NK-92 (cell line): ENCODE data around the gene AP3D1.
"Not testable (repeated sequence)": the region's sequence is repeated elsewhere in the genome, so short reads cannot be mapped to it uniquely, and the experiment has no call there.

Experiments
- DNase-seq: peaks from one replicate; lab custom pipeline; 2025; ENCODE audit not compliant: unreplicated experiment; lab: John Stamatoyannopoulos, UW

Gene AP3D1

DNA sequence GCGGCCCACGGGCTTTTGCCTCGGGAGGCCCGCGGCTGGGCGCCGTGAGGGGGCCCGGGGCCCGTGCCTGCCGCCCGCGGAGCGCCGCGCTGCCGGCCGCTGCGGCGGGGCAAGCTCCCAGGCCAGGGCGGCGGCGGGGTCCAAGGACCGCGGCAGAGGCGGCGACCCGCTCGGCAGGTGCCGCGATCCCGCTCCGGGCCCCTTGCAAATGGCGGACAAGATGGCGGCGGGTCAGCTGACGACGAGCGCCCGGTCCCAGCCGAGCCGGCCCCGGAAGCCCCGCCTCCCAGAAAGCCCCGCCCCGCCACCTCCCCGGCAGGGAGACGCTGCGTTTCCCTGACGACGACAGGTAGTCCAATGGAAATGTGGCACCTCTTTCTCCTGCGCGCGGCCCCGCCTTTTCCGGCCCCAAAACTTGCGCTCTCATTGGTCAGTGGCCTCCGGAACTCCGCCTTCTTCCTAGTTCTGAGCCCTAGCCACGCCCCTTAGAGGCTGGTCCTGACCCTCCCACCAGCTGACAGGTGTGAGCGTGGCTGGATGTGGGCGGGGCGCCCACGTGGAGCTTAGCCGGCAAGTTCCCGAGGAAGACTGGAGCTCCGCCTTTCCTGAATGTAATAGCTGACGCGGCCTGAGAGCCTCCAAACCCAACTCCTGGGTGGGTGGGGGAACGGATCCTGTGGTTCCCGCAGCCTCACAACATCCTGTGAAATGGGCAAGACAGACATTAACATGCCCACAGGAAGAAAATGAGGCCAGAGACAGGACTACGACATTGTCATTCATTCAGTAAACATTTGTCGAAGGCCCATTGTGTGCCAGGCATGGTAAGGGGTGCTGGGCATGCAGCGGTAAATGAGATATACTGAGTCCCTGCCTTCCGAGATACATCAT is at the start of gene AP3D1:
Gene AP3D1 (minus strand): TSS at position 228 of the 891 bp plus-strand sequence. CDS start 232 bp downstream, outside the sequence.
- DNase-seq: peak; percentile 97

DNA sequence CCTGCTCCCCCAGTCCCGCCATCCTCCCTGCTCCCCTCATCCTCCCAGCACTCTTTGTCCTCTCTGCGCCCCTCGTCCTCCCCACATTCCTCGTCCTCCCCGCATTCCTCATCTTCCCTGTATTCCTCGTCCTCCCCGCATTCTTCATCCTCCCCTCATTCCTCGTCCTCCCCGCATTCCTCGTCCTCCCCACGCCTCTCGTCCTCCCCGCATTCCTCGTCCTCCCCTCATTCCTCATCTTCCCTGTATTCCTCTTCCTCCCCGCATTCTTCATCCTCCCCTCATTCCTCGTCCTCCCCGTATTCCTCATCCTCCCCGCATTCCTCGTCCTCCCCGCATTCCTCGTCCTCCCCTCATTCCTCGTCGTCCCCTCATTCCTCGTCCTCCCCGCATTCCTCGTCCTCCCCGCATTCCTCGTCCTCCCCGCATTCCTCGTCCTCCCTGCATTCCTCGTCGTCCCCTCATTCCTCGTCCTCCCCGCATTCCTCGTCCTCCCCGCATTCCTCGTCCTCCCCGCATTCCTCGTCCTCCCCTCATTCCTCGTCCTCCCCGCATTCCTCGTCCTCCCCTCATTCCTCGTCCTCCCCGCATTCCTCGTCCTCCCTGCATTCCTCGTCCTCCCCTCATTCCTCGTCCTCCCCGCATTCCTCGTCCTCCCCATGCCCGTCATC is 49.4 kb upstream of the AP3D1 start:
- DNase-seq: not testable (repeated sequence)

DNA sequence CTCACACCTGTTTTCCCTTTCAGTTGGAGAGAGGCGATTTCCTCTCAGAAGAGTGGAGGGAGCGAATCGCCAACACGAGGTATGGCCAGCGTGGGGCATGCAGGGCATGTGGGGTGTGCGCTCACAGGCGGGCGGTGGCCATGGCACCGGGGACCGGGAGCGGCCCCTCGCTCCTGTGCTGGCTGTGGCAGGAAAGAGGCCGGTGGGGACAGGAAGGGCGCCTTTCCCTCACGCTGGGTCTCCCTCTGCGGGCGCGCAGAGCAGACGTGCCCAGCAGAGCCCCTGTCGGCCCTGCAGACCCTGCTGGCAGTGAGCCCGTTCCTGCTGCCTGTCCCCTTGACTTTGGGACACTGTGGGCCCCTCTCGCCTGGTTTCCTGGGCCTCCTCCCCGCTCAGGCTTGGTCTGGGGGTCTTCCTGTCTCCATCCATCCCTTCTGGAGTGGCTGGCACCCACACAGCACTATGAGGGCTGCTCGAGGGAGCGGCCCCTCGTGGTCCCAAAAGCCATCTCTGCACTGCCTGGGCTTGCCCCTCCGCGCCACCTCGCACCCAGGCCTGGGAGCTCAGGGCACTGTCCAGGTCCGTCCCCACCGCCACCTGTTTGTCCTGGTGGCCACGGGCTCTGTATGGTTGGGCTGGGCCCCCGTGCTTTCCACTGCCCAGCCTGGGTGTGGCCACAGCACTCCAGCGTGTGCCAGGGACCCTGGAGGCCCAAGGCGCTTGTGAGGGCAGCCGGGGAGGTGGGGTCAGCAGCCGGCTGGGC is 48.7 kb upstream of the AP3D1 start:
- DNase-seq: no peak

DNA sequence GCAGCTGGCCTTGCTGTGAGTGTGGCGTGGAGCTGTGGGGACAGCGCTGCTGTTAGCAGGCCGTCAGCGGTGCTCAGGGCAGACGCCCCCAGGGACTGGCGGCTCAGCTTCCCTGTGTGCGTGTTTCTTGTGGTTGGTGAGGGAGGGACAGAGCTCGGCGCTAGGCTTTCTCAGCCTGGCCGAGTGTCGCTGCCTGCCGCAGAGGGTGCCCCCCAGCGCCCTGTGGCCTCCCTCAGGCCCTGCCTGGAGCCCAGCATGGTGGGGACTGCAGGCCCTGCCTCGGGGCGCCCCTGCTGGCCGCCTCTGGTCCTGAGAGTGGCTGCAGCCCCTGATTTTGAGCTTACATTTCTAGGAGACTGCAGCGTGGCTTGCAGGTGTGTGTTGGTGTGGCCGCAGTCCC is 47.8 kb upstream of the AP3D1 start:
- DNase-seq: no peak

DNA sequence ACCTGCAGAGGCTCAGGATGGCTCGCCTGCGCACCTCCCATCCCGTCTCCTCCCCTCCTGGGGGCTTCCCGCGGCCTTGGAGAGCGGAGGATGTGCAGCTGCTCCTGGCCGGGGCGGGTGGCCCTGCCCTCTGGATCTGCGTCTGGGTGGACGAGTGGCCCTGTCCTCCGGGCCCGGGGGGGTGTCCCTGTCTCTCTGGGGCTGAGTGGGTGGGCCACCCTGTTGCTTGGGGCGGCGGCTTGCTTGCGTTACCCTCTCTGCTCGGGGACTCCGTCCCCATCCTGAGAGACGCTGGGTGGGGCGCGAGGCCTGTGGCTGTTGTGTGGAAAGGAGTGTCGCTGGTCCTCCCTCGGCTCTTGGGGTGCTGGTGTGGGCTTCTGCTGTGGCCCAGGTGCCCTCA is 47.0 kb upstream of the AP3D1 start:
- no peak for DNase-seq

DNA sequence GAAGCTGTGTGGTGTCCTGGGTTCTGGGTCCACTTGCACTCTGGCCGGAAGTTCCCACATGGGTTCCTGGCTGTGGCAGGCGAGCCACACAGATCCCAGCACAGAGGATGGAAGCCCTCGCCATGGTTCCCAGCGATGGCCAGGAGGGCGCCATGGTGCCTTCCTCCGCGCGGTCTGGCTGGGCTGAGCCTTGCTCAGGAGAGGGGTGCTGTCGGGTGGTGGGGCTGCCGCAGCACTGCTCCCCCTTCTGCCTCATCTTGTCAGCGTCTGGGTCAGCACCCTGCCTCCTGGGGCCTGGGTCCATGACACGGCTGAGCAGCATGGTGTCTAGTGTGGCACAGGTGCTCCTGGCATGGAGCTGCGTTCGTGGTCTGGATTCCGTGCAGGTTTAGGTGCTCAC is 45.9 kb upstream of the AP3D1 start:
- DNase-seq: no peak

DNA sequence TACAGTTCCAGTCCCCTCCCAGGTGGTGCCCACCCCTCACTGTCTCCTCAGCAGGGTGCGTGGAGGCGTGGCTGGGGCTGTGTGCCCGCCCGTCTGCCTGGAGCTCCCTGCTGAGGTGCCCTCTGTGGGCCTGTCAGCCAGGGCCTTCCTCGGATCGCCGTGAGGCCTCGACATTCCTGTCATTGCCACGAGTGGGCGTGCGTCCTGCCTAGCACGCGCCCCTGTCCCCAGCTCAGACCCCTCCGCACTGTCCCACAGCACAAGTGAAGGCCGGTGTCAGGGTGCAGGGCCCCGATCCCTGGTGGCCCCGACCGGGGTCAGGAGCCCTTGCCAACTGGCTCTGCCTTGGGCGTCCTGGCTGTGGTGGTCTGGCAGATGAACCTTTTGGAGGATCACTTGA is 44.5 kb upstream of the AP3D1 start:
- no peak for DNase-seq

DNA sequence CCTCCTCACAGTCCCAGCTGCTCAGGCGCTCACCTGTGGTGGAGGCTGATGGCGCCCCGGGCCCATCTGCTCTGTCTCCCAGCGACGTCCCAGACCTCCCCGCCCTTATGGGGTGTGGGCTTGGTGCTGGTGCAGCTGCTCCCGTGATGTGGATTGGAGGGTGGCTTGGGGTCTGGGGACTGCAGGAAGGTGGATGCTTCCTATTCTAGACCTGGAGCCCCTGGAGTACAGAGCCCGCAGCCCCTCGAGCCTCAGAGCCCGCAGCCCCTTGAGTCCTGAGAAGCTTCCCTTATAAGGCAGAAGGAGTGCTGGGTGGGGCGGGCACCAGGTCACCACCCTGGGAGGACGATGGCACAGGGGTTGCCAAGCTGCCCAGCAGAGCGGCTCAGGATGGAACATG is 44.0 kb upstream of the AP3D1 start:
- no peak for DNase-seq

DNA sequence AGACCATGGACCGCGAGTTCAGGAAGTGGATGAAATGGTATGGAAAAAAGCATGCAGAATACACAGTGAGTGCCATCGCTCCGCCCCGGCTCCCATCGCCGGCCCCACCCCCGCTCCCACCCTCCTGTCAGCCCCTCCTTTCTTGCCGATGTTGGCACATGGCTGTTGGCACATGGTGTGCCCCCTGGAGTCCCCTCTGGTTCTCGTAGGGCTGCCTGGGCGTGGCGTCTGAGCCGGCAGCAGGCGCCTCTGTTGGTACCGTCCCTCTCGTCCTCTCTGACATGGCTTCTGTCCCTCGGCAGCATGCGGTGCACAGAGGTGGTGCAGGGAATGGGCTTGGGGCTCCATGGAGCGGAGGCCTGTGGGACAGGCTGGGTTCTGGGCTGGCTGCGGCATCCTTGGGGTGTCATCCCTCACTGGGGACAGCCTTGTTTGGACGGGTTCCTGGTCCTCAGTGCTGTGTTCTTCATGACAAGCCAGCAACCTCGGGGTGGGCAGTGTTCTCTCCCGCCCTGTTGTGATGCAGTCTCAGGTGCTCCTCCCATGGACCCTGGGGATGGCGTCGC is 43.2 kb upstream of the AP3D1 start:
- DNase-seq: no peak

DNA sequence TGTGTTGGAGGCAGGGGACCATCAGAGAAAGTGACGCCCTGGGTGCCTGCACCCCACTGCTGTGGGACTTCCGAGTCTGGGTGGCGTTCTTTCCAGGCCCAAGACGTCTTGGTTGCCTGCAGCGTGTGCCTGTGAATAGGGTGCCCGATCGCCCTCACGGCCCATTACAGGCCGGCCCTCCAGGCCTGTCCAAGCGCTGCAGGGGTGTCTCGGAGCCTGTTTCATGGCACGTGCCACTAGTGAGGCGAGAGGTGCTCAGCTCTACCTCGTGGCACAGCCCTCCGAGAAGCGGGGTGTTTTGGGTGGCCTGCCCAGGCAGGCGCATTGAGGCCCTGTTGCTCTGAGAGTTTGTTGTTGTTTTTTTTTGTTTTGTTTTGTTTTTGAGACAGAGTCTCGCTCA is 42.4 kb upstream of the AP3D1 start:
- no peak for DNase-seq

DNA sequence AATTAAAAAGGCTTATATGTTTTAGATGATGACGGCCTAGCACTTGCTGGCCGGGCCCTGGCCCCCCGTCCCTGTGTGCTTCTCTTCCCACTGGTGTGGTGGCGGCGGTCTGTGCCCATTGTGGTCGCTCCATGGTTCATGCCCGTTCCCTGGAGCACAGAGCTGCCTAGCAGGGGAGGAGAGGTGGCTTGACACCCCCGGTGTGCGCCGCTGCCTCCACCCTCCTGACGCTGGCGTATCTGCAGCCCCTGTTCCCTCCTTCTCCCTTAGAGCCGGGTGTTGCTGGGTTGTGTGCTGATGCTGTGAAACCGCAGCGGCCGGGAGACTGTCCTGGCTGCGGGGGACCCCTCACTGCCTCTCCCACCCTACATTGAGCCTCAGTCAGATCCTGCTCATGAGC is 41.5 kb upstream of the AP3D1 start:
- DNase-seq: no peak

DNA sequence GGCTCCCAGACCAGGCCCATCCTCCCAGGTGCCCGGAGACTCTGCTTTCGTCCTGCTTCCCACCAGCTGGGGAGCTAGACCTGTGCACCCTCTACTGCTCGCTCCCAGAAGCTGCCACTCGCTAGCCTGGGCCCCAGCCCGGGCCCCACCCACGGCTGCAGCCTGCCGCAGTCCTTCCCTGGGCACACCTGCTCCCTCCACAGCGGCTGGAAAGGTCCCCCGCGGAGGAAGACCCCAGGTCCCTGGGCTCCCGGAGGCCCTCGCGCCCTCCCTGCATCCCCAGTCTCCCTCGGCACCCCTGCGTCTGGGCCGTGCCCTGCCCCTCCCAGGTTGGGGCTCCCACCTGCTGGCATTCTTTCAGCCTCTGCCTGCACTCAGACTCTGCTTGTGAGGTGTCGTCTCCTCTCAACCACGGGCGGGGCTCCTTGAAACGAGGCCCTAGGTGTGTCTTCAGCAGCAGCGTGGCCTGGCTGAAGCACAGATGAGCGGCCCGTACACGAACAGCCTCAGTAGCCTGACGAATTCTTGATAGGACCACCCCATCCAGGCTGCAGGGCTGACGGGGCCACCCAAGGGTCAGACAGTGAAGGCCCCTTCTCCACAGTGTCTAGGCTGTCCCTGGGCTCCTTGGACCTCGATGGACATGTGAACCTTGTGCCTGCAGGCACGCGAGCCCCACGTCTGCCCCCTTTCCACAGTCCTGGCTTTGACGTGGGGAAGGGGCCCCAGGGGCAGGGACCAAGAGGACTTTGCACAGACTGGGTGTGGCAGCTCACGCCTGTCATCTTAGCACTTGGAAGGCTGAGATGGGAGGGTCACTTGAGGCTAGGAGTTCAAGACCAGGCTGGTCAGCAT is 40.3 kb upstream of the AP3D1 start:
- DNase-seq: no peak

DNA sequence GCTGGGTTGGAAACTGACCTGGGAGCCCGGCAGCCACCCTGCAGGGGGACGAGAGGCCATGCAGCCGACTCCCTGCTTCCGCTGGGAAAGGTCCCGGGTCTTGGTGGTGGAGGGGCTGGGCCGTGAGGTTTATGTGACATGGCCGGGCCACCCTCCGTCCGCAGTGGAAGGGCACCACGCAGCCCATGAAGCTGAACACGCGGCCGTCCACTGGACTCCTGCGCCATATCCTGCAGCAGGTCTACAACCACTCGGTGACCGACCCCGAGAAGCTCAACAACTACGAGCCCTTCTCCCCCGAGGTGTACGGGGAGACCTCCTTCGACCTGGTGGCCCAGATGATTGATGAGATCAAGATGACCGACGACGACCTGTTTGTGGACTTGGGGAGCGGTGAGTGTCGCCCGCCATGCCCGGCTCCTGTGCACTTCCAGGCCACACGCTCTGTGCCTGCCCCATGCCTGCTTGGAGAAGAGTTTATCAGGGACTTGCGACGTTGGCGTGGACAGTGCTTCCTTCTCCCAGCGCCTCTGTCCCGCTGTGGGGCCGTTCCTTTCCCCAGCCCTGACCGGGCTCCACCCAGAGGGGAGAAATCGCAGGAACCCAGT is 39.6 kb upstream of the AP3D1 start:
- no peak for DNase-seq

DNA sequence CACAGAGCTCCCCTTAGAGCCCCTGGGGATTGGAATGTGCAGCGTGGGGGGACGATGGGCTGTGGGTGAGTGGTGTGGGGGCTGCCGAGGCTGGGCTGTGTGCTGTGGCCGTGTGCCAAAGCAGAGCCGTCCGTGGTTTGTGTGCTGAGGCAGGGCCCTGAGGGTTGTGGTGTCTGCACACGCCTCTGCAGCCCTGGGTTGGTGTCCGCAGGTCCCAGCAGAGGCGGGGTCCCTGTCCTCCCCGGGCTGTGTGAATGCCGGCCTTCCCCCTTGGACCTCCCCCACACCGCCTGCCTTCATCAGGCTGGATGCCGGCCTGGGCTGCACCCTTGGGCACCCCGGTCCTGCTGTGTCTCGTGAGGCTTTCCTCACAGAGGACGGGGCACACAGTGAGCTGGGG is 38.5 kb upstream of the AP3D1 start:
- DNase-seq: no peak

DNA sequence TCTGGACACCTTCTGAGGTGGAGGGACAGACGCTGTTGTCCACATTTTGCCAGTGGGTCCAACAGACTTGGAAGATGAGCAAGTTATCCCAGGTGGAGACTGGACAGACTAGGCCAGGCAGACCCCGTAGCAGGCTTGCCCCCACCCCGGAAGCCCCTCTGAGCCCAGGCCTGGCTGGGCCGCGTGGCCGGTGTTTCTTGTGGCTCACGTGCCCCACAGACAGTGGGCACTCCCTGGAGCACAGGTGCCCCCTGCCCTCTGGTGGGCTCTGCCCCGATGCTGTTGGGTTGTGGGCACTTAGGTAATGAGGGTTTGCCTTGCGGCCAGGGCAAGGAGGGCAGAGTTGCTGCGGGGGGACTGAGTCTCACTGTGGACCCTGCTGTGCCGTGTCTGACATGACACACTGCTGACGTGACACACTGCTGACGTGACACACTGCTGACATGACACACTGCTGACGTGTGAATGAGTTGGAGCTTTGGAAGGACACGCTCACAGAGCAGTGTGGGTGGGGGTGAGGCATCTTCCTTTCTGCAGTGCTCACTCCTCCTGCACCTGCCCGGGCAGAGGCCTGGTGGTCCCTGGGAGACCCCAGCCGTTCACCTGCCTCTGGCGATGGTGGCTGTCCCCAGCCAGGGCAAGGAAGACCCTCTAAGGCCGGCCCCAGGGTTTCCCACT is 37.5 kb upstream of the AP3D1 start:
- DNase-seq: no peak

DNA sequence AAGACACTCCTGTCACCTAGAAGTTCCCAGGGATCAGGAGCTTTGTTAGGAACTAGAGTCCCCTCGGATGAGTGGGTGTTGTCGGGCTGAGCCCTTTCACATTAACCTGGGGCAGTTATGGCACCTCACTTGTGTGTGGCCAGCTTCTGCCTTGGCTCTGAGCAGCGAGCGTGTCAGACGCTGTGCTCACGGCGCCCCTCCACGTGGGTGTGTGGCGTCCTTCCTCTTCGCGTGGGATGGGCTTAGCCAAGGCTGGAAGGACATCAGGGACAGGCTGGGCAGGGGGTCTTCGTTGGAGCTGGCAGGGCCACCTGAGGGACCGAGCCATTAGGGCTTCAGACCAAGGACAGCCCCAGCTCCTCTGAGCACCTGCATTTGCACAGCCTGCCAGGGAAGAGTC is 35.8 kb upstream of the AP3D1 start:
- DNase-seq: no peak

DNA sequence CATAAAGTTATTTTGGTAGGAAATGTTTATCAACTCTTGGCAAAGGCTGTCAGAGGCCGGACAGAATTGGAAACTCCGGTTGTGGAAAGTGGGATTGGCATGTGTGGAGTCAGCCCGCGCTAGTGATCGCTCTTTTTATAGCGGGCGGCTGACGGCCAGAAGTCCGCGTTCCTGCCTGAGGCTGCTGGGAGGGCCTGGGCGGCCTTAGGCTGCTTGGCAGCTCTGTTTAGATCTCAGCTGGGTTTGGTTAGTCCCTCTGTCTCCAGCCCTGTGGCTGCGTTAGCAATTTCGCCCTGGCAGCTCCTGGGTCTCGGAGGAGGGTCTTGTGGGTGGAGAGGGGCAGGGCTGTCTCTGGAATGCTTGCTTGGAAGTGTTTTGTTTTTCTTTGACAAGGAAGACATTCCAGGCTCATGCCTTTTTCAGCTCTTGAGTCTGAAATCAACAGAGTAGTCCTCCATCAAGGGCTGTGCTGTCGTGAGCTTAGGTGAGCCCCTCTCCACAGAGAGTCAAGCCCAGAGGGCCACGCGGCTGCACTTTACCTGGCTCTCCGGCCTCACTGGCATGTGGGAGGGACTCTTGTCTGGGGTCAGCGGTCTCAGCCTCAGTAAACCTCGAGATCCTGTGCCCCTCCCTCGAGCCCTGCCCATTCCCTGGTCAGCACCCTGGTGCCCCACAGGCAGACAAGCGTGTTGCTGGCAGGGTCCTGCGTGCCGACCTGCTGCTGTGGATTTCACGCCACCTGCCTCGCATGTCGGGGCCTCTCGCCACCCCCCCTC is 34.9 kb upstream of the AP3D1 start:
- DNase-seq: no peak

DNA sequence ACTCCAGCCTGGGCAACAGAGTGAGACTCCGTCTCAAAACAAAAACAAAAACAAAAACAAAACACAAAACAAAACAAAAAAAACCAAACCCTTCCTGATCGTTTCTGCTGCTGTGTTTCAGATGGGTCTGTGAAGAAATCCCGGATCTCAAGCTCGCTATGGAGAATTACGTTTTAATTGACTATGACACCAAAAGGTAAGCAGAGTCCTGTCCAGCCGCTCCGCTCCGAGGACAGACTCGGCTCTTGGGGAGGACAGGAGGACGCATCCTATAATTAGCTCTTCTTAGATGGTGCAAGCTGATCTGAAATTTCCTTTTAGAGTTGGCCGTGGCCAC is 34.3 kb upstream of the AP3D1 start:
- no peak for DNase-seq

DNA sequence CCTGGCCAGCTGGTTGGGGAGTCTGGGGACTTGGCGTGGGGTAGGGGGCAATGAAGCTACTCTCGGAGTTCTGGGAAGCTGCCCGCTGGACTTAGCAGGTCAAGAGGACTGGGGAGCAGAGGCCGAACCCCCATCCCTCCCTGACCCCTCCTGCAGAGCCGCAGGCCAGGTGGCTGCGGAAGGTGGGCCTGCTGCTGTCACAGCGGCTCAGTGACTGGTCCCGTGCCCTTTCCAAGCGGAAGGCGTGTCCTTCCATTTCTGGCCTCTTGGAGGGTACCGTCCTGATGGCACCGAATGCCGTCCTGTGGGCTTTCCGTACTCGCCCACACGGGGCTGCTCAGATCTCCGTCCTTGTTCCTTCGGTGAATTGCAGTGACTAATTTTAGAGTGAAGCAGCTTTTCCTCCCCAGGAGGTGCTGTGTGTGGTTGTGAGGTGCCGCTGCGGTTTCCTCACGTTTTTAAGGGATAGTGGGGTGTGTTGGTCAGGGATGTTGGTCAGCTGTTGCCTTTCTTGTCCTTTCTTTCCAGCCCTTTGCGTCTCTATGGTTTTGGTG is 33.1 kb upstream of the AP3D1 start:
- no peak for DNase-seq
